Measurements from ENCODE around the gene MAGIX. TPM values are rescaled to one million over a fixed set of nuclear protein-coding genes. Genes with fewer than 3 reads are reported as not detected.

The MAGIX gene
- polyA plus RNA-seq, 6 donors from 2014 or later, result 0.18 to 0.96 (median 0.35) TPM; not detected in 1

DNA sequence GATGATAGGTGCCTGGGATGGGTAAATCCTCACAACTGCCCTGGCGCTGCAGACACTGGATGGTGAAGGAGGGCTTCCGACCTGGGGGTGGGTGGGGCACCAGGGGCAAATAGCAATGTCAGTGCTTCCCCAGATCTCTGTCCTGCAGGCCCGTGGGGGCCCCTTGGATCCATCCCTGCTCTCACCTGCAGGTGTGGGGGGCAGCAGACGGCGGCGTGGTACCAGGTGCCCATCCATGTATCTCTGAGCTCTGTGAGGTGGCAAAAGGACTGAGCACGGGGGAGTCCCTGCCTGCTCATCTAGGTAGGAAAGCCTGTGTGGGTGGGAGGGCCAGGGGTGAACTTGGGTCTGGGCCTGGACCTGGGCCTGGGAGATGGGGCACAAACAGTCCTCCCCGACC lies 44.0 kb downstream of the MAGIX start:
- no peak for DNase-seq
- H3K27me3 Mint-ChIP-seq, result peaks cover 0 to 15% (median 0%) of the 10 kb centered on the region in 3 donors

DNA sequence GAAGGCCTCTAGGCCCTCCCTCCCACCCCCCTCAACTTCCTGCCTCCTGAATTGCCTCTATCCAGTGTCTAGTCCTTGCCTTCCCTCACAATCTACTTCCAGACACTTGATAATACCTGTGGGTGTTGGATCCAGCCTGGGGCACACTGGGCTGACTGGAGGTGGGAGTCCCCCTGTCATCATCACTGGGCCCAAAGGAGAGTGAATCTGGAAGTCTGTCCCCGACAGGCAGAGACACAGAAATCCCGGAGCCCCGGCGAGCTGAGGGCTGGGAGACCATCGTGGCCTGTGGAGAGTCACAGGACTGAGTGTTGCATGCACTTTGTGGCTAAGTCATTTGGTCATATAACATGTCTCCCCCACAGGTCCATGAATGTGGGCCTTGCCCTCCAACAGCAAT lies 45.8 kb downstream of the MAGIX start:
- H3K4me3 Mint-ChIP-seq, result no peak overlapping the region
- peaks cover 0 to 7% of the 10 kb centered on the region in 2 donors for H3K36me3 Mint-ChIP-seq
- H3K27me3 Mint-ChIP-seq, result peaks cover 0 to 15% (median 0%) of the 10 kb centered on the region in 3 donors
- ATAC-seq (ENCODE audit: low read depth in 2 of 2), result no peak
- H3K9me3 Mint-ChIP-seq, result peaks cover 0 to 13% (median 0%) of the 10 kb centered on the region in 7 donors
- no peaks in the 10 kb centered on the region for H3K4me1 Mint-ChIP-seq
- H3K27ac Mint-ChIP-seq, result no peak overlapping the region
- no peak for DNase-seq

More for the DNA sequence above, 44.0 kb downstream of the MAGIX start:
- no peak overlapping the region for H3K4me3 Mint-ChIP-seq
- no peak overlapping the region for H3K27ac Mint-ChIP-seq
- no peaks in the 10 kb centered on the region for H3K4me1 Mint-ChIP-seq
- ATAC-seq (ENCODE audit: low read depth in 2 of 2), result no peak
- H3K9me3 Mint-ChIP-seq, result no peaks in the 10 kb centered on the region
- no peaks in the 10 kb centered on the region for H3K36me3 Mint-ChIP-seq

DNA sequence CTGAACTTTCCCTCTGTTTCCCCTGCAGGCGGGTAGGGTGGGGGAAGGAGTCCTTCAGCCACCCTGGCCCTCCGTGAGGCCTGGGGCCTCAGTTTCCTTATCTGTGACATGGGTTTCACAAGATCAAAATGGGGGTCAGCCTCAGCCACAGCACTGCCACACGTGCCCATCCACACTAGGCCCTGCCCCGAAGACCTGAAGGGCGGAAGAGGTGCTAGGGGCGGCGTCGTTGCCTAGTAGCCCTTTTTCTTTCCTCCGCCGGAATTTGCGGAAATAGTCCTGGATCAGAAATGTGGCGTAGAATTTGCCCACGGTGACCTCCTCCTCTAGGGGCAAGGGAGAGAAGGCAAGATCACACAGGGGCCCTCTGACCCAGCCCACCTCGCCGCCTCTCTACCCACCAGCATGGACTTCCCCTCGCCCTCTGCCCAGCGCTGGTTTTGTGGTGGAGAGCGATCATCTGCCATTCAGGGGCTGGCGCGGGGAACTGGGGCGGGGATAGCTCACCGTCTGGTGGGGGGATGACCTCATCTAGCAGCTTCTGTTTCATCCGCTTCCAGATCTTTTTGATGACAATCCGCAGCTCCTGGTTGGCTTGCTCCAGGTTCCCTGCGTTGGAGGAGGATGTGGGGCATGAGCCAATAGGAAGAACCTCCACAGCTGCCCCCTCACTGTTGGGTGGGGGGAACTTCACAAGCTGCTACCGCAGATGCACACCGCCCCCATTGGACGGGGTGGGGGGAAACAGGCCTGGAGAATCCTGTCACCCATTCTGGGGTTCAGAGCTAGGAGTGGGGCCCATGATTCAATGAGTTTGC lies 47.1 kb downstream of the MAGIX start:
- Mint-ChIP-seq H3K27me3 (peaks cover 0 to 9% (median 0%) of the 10 kb centered on the region in 3 donors), H3K4me3 (peak overlapping the region in 6 of 8 donors; percentile 6 to 47 (median 18)), H3K36me3 (peaks cover 0 to 10% of the 10 kb centered on the region in 2 donors), H3K4me1 (no peaks in the 10 kb centered on the region), H3K9me3 (peaks cover 0 to 16% (median 0%) of the 10 kb centered on the region in 7 donors), H3K27ac (no peak overlapping the region)
- DNase-seq (no peak), ATAC-seq (ENCODE audit: low read depth in 2 of 2) (peak; percentile 25 to 27)

DNA sequence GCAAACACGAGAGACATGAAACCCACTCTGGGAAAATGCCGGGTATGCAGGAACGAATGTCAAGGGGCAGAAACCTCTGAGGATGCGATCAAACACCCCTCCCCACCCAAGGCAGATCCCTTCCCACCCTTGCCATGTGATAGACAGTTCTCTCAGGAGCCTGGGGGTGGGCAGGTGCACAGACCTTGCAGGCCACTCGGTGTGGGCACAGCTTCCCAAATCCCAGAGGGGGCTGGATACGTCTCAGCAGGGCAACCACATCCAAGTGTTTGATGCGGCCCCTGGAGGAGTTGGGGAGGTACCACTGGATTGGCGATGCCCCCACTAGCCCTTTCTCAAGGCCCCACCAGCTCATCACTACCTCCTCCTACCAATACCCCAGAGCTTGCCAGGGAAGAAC lies 47.8 kb downstream of the MAGIX start:
- no peak overlapping the region for H3K27ac Mint-ChIP-seq
- peaks cover 0 to 9% (median 5%) of the 10 kb centered on the region in 3 donors for H3K27me3 Mint-ChIP-seq
- H3K36me3 Mint-ChIP-seq, result peaks cover 0 to 10% of the 10 kb centered on the region in 2 donors
- DNase-seq (no peak), ATAC-seq (ENCODE audit: low read depth in 2 of 2) (no peak)
- H3K4me1 Mint-ChIP-seq, result no peaks in the 10 kb centered on the region
- H3K9me3 Mint-ChIP-seq, result peaks cover 0 to 16% (median 0%) of the 10 kb centered on the region in 7 donors
- H3K4me3 Mint-ChIP-seq, result peak overlapping the region in 1 of 8 donors; percentile 39

DNA sequence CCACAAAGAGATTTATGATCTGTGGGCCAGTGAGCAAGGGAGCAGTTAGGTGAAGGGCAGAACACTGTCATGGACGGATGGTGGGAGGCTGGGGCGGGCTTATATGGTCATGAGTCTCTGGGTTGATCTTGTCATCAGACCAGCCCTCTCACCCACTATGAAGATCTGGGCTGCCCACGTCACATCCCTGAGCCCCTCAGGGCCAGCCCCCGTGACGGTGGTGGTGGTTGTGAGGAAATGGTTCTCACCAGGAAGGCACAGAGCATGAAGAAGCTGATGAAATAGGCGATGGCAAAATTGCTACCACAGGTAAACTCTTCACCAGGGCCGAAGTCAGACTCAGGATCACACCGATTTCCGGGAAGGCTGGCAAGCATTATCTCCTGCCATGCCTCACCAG lies 48.5 kb downstream of the MAGIX start:
- H3K4me3 Mint-ChIP-seq, result peak overlapping the region in 2 of 8 donors; percentile 11 to 77
- no peak for DNase-seq
- H3K27ac Mint-ChIP-seq, result no peak overlapping the region
- peaks cover 0 to 10% of the 10 kb centered on the region in 2 donors for H3K36me3 Mint-ChIP-seq
- peaks cover 0 to 16% (median 0%) of the 10 kb centered on the region in 7 donors for H3K9me3 Mint-ChIP-seq
- no peaks in the 10 kb centered on the region for H3K4me1 Mint-ChIP-seq
- peaks cover 0 to 11% (median 9%) of the 10 kb centered on the region in 3 donors for H3K27me3 Mint-ChIP-seq
- no peak for ATAC-seq (ENCODE audit: low read depth in 2 of 2)

DNA sequence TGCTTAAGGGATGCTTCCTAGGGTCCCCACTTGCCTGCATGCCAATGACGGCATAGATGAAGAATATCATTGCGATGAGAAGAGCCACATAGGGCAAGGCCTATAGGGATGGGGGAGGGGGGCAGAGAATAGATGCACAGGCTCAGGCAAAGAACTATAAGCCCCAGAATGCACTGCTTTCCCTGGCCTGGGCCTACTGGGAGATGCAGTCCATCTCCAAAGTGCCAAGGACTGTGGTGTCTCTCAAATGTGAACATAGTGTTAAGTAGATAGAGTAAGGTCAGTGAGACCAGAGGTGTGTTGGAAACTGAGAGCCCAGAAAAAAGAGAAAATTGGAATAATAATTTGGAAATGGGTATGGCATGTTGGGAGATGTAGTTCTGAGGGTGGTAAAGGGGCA lies 49.7 kb downstream of the MAGIX start:
- peaks cover 0 to 10% of the 10 kb centered on the region in 2 donors for H3K36me3 Mint-ChIP-seq
- H3K9me3 Mint-ChIP-seq, result peaks cover 0 to 16% (median 0%) of the 10 kb centered on the region in 7 donors
- no peak overlapping the region for H3K27ac Mint-ChIP-seq
- peaks cover 0 to 14% (median 9%) of the 10 kb centered on the region in 3 donors for H3K27me3 Mint-ChIP-seq
- H3K4me1 Mint-ChIP-seq, result no peaks in the 10 kb centered on the region
- ATAC-seq (ENCODE audit: low read depth in 2 of 2) (no peak), DNase-seq (no peak)
- no peak overlapping the region for H3K4me3 Mint-ChIP-seq

DNA sequence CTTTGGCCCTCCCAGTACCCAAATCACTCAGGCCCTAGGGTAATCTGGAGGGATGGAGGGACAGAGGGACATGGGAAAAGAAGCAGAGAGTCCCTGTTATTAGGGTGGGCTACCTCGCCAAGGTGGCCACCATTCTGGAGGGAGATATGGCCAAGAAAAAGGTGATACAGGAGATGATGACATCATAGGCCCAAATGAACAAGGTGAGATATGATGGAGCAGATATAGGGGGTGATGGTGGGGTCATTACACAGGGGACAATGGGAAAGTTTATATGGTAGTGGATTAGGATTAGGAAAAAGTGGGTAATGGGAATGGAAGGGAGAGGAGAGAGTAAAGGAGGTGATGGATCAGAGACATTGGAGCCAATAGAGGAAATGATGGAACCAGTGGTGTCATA lies 50.3 kb downstream of the MAGIX start:
- H3K36me3 Mint-ChIP-seq, result peaks cover 0 to 10% of the 10 kb centered on the region in 2 donors
- H3K9me3 Mint-ChIP-seq, result peaks cover 0 to 16% (median 0%) of the 10 kb centered on the region in 7 donors
- no peaks in the 10 kb centered on the region for H3K4me1 Mint-ChIP-seq
- no peak overlapping the region for H3K4me3 Mint-ChIP-seq
- H3K27me3 Mint-ChIP-seq, result peaks cover 0 to 14% (median 9%) of the 10 kb centered on the region in 3 donors
- DNase-seq, result no peak
- no peak overlapping the region for H3K27ac Mint-ChIP-seq
- ATAC-seq (ENCODE audit: low read depth in 2 of 2), result no peak

DNA sequence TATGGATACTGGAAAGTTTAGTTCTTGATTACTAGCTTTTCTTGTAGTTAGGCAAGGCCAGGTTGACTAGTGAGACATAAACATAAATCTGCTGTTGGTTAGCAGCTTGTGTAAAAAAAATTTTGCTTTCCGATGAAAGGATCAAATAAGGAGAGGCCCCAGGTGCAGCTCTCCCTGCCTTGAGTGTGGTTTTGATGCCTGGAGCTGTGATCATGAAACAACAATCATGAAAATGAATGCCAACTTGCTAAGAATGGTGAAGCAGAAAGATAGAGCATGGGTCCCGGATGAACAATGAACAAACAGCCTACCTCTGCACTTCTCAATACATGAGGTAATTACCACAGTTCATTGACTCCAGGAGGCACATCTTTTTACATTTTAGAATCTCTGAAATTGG lies 51.9 kb downstream of the MAGIX start:
- H3K27me3 Mint-ChIP-seq, result peaks cover 0 to 14% (median 9%) of the 10 kb centered on the region in 3 donors
- H3K9me3 Mint-ChIP-seq, result peaks cover 0 to 16% (median 0%) of the 10 kb centered on the region in 7 donors
- DNase-seq, result no peak
- H3K27ac Mint-ChIP-seq, result no peak overlapping the region
- no peaks in the 10 kb centered on the region for H3K4me1 Mint-ChIP-seq
- H3K4me3 Mint-ChIP-seq, result no peak overlapping the region
- H3K36me3 Mint-ChIP-seq, result peaks cover 0 to 10% of the 10 kb centered on the region in 2 donors
- ATAC-seq (ENCODE audit: low read depth in 2 of 2), result no peak

DNA sequence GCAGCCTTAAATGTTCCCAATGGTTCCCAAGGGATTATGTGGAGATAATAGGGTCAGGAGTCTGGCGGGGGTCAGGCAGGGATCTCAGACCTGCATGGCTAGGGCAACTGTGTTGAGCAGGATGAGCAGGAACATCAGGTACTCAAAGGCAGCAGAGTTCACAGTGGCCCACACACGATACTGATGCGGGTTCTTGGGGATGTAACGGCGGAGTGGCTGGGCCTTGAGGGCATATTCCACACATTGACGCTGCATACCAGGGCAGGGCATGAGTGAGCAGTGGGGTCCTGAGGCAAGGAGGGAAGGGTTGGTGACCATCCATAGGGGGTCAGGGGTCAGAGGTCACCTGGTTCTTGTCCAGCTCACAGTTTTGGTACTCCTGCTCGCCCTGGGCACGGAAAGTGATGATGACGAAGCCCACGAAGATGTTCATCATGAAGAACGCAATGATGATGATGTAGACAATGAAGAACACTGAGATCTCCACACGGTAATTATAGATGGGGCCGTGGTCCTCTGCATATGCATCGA lies 52.5 kb downstream of the MAGIX start:
- no peak overlapping the region for H3K4me3 Mint-ChIP-seq

More for the DNA sequence above, 52.5 kb downstream of the MAGIX start:
- no peak for ATAC-seq (ENCODE audit: low read depth in 2 of 2)
- Mint-ChIP-seq H3K27me3 (peaks cover 0 to 14% (median 9%) of the 10 kb centered on the region in 3 donors), H3K9me3 (peaks cover 0 to 16% (median 0%) of the 10 kb centered on the region in 7 donors), H3K4me1 (no peaks in the 10 kb centered on the region), H3K27ac (no peak overlapping the region), H3K36me3 (peaks cover 0 to 10% of the 10 kb centered on the region in 2 donors)
- no peak for DNase-seq

Other genes starting within 250 kb of the MAGIX start
- 100 to 1,000 TPM; 202 to 489 (median 254) TPM for gene PIM2, start 243.7 kb upstream of the MAGIX start, polyA plus RNA-seq (ENCODE audit: low read depth in 6 of 6)
- gene OTUD5, start 205.2 kb upstream of the MAGIX start, polyA plus RNA-seq (ENCODE audit: low read depth in 6 of 6), result 10 to 100 TPM; 27.6 to 53.2 (median 39.1) TPM
- 1 to 10 TPM in 1 of 6 donors, under 1 TPM in 2, not detected in 3; 0.12 to 2.0 (median 0.18) TPM for gene KCND1, start 190.9 kb upstream of the MAGIX start, polyA plus RNA-seq (ENCODE audit: low read depth in 6 of 6)
- 10 to 100 TPM in 5 of 6 donors, 1 to 10 TPM in 1; 9.3 to 26.8 (median 13.6) TPM for gene GRIPAP1, start 160.5 kb upstream of the MAGIX start, polyA plus RNA-seq (ENCODE audit: low read depth in 6 of 6)
- 10 to 100 TPM in 1 of 6 donors, 1 to 10 TPM in 5; 4.5 to 11.4 (median 6.1) TPM for gene TFE3, start 119.4 kb upstream of the MAGIX start, polyA plus RNA-seq (ENCODE audit: low read depth in 6 of 6)
- 1 to 10 TPM in 1 of 6 donors, under 1 TPM in 4, not detected in 1; 0.62 to 1.7 (median 0.79) TPM for gene CCDC120, start 103.8 kb upstream of the MAGIX start, polyA plus RNA-seq (ENCODE audit: low read depth in 6 of 6)
- gene PRAF2, start 88.8 kb upstream of the MAGIX start, polyA plus RNA-seq (ENCODE audit: low read depth in 6 of 6), result 10 to 100 TPM; 25.5 to 49.0 (median 38.8) TPM
- 10 to 100 TPM; 50.0 to 84.9 (median 57.4) TPM for gene WDR45, start 82.9 kb upstream of the MAGIX start, polyA plus RNA-seq (ENCODE audit: low read depth in 6 of 6)
- 10 to 100 TPM; 17.9 to 33.9 (median 22.0) TPM for gene GPKOW, start 39.0 kb upstream of the MAGIX start, polyA plus RNA-seq (ENCODE audit: low read depth in 6 of 6)
- gene PLP2, start 9.1 kb downstream of the MAGIX start, polyA plus RNA-seq (ENCODE audit: low read depth in 6 of 6), result 100 to 1,000 TPM; 110 to 208 (median 153) TPM
- gene PRICKLE3, start 23.6 kb downstream of the MAGIX start, polyA plus RNA-seq (ENCODE audit: low read depth in 6 of 6), result 1 to 10 TPM in 5 of 6 donors, not detected in 1; 3.6 to 8.6 (median 5.4) TPM
- 1 to 10 TPM in 1 of 6 donors, under 1 TPM in 4, not detected in 1; 0.15 to 1.3 (median 0.47) TPM for gene SYP, start 37.4 kb downstream of the MAGIX start, polyA plus RNA-seq (ENCODE audit: low read depth in 6 of 6)
- under 1 TPM; 0.08 to 0.25 (median 0.14) TPM for gene CACNA1F, start 70.6 kb downstream of the MAGIX start, polyA plus RNA-seq (ENCODE audit: low read depth in 6 of 6)
- gene CCDC22, start 72.7 kb downstream of the MAGIX start, polyA plus RNA-seq (ENCODE audit: low read depth in 6 of 6), result 10 to 100 TPM; 19.5 to 37.1 (median 22.3) TPM
- gene FOXP3, start 102.0 kb downstream of the MAGIX start, polyA plus RNA-seq (ENCODE audit: low read depth in 6 of 6), result under 1 TPM in 4 of 6 donors, not detected in 2; 0.15 to 0.32 (median 0.22) TPM
- gene PPP1R3F, start 107.0 kb downstream of the MAGIX start, polyA plus RNA-seq (ENCODE audit: low read depth in 6 of 6), result 10 to 100 TPM in 1 of 6 donors, 1 to 10 TPM in 5; 1.3 to 10.5 (median 2.4) TPM
- gene GAGE10, start 140.9 kb downstream of the MAGIX start, polyA plus RNA-seq (ENCODE audit: low read depth in 6 of 6), result not detected
- not detected for gene GAGE12J, start 159.3 kb downstream of the MAGIX start, polyA plus RNA-seq (ENCODE audit: low read depth in 6 of 6)
- gene GAGE13, start 168.8 kb downstream of the MAGIX start, polyA plus RNA-seq (ENCODE audit: low read depth in 6 of 6), result not detected

Data from naive B cell (primary cell).